Tibial nerve (tissue), 4 donors: ENCODE results near the gene NFATC2.

Experiments used
- EP300 ChIP-seq, 2 donors: sonication (generic); formaldehyde crosslinking; IDR thresholded peaks; one replicate each; pipeline ENCODE4 v1.6.1; 2017; ENCODE audit warnings: antibody characterized with exemption in 2 of 2, mild to moderate bottlenecking in 1 of 2
- POLR2A ChIP-seq, 2 donors: fragments of 450-650 bp; IDR thresholded peaks; one replicate each; pipeline ENCODE4 v1.6.1; 2017; ENCODE audit warnings: antibody characterized with exemption in 2 of 2, mild to moderate bottlenecking in 2 of 2, moderate library complexity in 2 of 2
- TF ChIP-seq, protein P1 (sequence below), 5 experiments: fragments of 200-600 bp in 3 of 5; fragments of 450-650 bp in 2 of 5; sonication (generic) in 3 of 5; IDR thresholded peaks; one replicate each; pipeline ENCODE4 v1.5.1; 2016 to 2019; ENCODE audit warnings: antibody characterized with exemption in 5 of 5, mild to moderate bottlenecking in 3 of 5, moderate library complexity in 2 of 5

DNA sequence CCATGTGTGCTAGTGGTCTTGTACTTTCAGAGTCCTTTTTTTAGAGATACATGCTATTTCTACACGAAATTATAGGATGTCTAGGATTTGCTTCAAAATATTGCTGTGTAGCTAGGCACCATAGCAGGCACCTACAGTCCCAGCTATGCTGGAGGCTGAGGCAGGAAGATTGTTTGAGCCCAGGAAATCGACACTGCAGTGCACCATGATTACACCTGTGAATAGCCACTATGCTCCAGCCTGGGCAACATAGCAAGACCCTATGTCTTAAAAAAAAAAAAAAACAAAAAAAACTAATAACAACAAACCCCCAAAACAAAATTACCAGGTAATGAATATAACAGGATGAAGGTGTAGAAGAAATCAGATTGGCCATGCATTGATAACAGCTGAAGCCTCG is 121.7 kb downstream of the NFATC2 start:
- TF ChIP-seq POLR2A (IDR thresholded peaks at IDR 0.05) (no peak), EP300 (IDR thresholded peaks at IDR 0.05) (no peak)
- TF ChIP-seq, protein P1, sequence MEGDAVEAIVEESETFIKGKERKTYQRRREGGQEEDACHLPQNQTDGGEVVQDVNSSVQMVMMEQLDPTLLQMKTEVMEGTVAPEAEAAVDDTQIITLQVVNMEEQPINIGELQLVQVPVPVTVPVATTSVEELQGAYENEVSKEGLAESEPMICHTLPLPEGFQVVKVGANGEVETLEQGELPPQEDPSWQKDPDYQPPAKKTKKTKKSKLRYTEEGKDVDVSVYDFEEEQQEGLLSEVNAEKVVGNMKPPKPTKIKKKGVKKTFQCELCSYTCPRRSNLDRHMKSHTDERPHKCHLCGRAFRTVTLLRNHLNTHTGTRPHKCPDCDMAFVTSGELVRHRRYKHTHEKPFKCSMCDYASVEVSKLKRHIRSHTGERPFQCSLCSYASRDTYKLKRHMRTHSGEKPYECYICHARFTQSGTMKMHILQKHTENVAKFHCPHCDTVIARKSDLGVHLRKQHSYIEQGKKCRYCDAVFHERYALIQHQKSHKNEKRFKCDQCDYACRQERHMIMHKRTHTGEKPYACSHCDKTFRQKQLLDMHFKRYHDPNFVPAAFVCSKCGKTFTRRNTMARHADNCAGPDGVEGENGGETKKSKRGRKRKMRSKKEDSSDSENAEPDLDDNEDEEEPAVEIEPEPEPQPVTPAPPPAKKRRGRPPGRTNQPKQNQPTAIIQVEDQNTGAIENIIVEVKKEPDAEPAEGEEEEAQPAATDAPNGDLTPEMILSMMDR (IDR thresholded peaks at IDR 0.05), result no peak
